ENCODE data around the gene BANP.

DNA sequence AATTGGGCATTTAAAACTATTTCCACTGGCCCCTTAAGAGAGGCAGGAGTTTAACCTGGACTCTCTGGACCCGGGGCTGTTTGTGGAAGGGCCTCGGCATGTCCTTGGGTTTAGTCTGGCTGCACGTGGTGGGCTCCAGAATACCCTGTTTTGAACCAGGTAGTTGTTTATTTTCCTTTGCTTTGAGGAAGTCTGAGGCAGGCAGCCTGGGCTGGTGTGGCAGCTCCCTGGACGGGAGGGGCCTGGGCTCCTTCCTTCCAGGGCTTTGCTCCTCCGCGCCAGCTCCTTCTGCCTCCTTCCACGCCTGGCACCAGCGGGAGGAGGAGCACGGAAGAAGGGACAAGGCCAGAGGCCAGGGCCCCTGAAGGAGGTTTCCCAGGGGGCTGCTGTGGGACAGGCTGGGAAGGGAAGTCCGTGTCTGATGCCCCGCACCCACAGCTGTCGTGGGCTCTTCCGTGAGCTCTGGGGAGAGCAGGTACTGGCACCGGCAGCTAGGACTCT is 15.5 kb downstream of the BANP start:
- TF ChIP-seq, protein P1, sequence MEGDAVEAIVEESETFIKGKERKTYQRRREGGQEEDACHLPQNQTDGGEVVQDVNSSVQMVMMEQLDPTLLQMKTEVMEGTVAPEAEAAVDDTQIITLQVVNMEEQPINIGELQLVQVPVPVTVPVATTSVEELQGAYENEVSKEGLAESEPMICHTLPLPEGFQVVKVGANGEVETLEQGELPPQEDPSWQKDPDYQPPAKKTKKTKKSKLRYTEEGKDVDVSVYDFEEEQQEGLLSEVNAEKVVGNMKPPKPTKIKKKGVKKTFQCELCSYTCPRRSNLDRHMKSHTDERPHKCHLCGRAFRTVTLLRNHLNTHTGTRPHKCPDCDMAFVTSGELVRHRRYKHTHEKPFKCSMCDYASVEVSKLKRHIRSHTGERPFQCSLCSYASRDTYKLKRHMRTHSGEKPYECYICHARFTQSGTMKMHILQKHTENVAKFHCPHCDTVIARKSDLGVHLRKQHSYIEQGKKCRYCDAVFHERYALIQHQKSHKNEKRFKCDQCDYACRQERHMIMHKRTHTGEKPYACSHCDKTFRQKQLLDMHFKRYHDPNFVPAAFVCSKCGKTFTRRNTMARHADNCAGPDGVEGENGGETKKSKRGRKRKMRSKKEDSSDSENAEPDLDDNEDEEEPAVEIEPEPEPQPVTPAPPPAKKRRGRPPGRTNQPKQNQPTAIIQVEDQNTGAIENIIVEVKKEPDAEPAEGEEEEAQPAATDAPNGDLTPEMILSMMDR (IDR thresholded peaks at IDR 0.05) = no peak
- TF ChIP-seq EZH2phosphoT487 (IDR thresholded peaks at IDR 0.05) = no peak

Measured in neural progenitor cell (in vitro differentiated cells).